HG02588 (cell line): ENCODE data around the gene LIPT2.
"Not testable (repeated sequence)": the region's sequence is repeated elsewhere in the genome, so short reads cannot be mapped to it uniquely, and the experiment has no call there.

ENCODE experiments used
- ATAC-seq: cut with Tn5 transposase; IDR thresholded peaks from one replicate; pipeline ENCODE4 v1.9.1; 2021; ENCODE audit warnings: mild to moderate bottlenecking, moderate library complexity; ENCODE audit not compliant: unreplicated experiment

Gene LIPT2

DNA sequence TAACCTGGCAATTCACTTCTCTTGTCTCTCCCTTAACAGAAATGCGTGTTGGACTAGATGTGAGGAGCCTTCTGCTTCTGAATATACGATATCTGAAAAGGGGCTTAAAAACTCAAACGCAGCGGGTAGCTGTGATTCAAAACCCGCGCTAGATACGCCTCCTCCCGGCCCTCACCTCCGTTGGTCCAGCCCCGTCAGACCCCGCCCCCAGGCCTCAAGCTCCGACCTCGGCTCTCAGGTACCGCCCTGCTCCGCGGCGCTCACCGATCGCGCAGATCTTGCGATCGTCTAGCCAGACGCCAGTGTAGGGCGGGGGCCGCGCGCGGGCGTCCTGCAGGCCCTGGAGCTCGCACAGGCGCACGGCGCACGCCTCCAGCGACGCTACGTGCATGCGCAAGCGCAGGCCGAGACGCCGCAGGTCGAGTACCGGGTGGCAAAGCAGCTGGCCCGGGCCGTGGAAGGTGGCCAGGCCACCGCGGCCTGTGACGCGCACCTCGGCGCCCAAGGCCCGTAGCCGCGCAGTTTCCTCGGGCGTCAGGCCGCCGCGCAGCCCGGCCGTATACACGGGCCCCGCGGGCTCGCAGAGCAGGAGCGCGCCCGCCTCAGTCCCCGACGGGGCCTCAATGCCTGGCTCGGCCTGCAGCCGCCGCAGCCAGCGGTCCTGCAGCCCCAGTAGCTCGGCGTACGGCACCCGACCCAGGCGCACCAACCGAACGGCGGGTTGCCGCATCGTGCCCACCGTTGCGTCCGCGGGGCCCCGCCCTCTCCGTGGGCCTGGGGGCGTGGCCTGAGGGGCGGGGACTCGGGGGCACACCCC, at the start of gene LIPT2:
Gene LIPT2 (minus strand): TSS at position 751 of the 817 bp plus-strand sequence. CDS start 21 bp downstream, at position 730.
- peak; percentile 95 for ATAC-seq

DNA sequence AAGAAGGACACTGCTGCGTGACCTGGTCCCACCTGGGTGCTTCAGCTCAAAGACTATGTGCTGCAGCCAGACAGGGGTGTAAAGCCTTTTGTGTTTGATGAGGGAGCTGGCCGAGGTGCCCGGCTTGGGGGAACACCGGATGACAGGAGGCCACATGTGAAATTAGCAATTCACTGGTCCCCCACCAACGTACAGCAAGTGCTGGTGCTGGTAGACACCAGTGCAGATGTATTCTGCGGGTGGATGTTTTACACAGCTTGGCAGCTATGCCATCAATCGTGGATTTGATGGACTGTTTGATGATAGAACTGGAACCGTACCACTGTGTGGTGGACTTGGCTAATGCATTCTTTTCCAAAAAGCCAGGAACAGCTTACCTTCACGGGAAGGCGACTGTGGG, 47.9 kb upstream of the LIPT2 start:
- no peak for ATAC-seq

DNA sequence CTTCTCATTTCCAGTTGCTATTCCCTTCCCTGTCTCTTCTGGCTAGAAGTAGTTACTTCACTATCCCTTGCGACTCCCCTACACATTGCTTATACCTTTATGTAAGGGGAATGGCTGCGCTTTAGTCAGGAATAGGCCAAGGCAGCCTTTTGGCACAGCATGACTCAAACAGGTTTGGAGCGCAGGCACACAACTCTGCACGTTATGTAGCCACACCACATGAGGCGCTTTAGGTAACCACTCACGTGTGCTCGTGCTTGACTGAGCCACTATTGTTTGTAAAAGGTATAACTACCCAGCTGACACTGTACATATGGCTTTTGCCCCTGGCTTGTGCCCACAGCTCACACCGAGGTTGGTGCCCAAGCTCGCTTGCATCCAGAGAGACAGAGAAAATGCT, 46.7 kb upstream of the LIPT2 start:
- ATAC-seq: no peak

DNA sequence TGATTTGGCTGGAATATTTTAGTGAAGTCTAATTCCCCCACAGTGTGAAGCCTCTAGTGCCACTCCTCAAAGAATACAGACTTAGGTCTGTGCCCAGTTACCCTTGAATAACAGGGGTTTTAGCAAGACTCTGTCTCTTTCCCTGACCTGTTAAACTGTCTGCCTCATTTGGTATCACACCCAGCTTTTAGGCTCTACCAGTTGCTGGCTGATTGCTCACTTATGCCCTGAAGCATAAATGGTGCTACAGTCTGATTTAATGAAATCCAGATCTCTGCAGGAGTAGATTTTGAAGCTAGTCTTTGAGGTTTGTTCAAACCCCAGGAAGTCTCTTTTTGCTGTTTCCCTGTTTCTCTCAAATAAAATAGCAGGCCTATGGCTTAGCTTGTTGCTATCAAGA, 45.2 kb upstream of the LIPT2 start:
- no peak for ATAC-seq

DNA sequence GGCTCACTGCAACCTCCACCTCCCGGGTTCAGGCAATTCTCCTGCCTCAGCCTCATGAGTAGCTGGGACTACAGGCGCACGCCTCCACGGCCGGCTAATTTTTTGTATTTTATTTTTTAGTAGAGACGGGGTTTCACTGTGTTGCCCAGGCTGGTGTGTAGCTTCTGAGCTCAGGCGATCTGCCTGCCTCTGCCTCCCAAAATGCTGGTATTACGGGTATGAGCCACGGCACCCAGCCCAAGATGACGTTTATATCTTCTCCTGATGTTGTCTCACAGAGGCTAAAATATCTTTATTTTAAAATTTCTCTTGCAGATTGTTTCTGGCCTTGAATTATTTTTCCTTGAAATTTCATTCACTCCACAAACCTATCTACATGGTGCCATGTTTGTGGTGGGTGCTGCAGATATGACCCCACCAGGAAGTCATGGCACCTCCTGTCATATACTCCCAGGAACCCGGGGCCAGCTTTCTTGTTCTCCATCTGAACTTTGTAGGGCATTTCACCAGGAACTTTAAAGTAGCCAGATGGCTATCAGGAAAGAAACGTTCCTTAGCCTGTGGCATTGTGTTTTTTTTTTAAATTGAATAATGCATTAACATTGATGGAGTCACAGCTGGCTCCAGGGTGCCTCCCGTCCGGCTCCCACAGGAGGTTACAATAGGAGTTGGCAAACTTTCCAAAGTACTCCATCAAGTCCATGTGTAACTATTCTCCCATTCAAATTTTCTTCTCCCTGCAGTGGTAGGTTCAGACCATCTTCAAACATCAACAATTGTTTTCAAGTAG, 42.0 kb upstream of the LIPT2 start:
- no peak for ATAC-seq

DNA sequence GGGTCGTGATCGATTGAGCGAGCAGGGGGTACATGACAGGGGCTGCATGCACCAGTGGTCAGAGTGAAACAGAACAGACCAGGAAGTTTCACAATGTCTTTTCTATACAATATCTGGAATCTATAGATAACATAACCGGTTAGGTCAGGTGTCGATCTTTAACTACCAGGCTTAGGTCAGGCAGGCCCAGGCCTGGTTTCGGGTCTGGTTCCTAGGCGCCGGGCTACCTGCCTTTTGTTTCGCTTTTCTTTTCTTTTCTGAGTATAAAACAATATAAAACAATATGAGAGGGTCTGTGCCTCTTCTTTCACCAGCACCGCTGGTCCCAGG, 41.4 kb upstream of the LIPT2 start:
- not testable (repeated sequence) for ATAC-seq

DNA sequence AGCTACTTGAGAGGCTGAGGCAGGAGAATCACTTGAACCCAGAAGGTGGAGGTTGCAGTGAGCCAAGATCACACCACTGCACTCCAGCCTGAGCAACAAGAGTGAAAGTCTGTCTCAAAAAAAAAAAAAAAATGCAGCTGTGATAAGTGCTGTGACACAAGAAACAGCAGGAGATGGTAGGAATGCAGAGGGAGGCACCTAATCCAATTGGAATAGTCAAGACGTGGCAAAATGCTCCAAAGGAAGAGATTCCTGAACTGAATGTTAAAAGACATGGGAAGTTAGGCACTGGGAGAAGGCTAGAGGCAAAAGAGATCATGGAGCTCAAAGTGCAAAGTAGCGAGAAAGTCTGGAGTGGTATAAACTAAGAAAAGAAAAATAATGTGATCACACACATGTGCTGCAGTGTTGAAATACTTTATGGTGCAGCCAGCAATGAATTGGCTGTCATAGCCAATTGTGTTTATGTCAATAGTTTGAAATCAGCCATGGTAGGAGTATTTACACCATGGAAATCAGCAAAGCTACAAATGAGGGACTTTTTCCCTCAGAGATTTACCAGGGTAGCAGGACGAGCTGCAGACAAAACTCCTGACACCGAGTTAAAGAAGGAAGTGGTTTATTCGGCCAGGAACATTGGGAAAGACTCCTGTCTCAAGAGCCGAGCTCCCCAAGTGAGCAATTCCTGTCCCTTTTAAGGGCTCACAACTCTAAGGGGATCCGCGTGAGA, 40.9 kb upstream of the LIPT2 start:
- no peak for ATAC-seq

DNA sequence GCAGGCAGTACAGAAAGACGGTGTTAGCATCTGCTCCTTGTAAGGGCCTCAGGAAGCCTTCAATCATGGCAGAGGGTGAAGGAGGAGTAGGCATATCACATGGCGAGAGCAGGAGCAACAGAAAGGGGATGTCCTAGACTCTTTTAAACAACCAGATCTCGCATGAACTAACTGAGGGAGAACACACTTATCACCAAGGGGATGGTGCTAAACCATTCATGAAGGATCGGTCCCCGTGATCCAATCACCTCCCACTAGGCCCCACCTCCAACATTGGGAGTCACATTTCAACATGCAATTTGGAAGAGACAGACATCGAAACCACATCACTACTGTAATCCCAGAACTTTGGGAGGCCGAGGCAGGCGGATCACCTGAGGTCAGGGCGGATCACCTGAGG, 39.9 kb upstream of the LIPT2 start:
- no peak for ATAC-seq

DNA sequence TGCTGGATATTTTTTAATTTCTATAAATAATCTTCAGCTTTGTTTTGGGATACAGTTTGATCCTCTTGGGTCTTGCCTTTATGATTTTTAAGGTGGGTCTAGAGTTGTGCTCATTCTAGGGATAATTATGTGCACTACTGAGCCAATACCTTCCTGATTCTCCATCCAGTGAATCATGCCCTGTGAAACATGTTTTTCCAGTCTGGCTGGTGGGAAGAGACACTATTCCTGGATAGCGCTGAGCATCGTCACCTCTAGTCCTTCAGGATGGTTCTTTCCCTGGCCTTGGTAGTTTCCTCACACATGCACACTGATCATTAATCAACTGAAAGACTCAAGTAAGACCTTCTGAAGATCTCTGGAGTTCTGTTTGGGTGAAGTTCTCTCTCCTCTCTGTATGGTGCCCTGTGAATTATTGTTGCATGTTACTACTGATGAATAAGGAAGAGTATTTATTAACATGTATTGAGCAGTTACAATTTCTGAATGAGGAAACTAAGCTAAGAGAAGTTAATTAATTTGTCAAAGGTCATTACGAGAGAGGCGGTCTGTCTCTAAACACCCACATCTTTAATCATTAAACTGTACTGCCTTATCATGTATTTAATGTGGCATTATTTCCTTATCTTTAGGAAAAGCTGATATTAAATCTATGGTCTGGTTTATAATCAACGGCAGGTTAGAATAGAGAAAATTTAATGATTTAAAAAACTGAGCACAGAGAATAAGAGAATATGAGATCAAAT, 39.1 kb upstream of the LIPT2 start:
- no peak for ATAC-seq

DNA sequence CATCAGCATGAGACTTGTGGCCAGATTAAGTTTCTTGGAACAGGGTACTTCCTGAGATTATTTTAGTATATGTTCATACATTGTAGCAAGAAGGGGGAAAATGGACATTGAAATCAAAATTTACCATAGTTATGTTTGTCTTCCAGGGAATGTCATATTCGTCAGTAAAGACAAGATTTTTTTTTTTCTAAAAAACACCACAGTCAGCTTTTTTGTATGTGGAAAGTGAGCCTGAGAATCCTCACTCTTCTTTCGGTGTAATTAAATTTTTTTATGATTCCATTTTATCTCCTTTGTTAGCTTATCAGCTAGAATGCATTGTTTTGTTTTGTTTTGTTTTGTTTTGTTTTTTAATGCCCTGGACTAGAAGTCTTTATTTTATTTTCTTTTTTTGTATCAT, 31.5 kb upstream of the LIPT2 start:
- ATAC-seq: no peak

DNA sequence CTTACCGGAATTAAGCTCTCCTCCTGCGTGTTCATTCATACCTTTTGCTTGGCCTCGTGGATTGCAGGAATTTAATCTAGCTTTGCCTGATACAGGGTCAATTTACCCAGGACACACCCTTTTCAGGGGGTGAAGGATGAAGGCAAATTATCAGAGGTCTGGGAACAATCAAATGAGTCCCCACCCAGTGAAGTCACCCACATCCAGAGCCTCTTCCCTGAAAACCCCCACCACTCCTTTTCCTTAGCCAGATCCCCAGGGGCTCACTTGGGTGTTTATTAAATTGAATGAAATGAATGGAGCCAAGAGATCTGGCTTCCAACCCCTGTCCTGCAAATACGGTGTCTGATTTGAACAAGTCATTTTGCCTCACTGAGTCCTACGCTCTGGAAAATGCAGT, 31.0 kb upstream of the LIPT2 start:
- no peak for ATAC-seq

DNA sequence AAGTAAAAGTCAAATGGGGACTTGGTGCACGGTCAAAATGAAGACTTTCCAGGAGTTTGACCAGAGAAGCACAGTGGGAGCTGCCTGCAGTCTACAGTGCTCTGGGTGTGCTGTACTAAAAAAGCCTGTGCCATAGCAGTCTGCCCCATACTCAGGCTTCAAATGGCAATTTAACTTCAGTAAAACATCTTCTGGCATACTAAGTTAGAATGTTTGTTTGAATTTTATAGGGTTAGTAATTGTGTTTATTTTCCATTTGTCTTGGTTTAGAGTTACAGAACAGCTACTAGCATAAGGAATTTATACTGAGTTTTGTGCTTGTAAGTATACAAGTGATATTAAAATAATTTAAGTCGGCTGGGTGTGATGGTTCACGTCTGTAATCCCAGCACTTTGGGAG, 29.3 kb upstream of the LIPT2 start:
- ATAC-seq: no peak

DNA sequence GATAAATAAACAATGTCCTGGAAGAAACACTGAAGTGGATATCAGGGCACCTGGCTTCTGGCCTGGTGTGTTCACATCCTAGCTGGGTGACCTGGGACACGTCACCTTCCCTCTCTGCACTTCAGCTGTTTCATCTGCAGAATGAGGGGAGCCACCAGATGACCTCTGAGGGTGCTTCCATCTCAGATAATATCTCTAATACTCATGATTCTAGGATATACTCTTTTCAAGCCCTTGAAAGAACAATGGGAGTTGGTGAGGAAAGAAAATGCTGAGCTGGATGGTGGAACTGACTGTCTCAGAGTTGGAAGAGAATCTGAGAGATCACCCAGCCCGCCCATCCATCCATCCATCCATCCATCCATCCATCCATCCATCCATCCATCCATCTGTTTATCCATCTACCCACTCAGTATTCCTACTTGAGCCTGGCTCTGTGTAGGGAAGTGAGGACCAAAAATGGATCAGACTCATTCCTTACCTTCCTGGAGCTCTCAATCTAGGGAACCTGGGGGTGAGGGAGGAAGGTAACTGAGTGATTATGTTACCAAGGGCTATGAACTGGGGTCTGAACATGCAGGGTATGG, 28.2 kb upstream of the LIPT2 start:
- no peak for ATAC-seq

DNA sequence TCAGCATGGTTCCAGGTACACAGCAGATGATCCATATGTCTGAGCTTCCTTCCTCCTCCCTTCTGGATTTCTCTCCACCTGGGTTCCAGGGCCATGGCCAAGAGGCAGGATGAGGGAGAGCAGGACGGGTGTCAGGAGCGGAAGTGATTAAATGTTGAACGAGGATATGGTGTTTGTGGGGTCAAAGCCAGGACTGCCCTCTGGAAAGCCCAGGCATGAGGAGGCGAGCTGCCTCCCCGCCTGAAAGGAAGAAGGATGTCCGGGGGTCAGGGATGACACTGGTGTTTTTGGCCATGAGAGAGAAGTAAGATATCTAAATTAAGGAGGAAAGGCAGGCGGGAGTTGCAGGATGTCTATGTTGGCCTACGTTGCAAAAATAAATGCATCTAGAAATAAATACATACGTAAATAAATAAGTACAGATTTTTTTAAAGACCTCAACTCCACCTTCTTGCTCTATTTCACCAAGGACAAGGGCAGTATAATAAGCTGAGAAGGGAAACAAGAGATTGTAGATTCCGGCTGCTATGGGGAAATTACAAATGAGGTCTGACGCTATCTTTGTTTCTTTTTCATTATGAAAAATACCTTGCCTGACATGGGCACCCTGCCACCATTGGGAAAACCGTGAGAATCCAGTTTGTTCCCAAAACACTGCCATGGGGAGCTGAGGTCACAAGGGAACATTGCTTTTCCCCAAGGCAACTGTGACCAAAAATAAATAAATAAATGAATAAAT, 27.6 kb upstream of the LIPT2 start:
- ATAC-seq: no peak

DNA sequence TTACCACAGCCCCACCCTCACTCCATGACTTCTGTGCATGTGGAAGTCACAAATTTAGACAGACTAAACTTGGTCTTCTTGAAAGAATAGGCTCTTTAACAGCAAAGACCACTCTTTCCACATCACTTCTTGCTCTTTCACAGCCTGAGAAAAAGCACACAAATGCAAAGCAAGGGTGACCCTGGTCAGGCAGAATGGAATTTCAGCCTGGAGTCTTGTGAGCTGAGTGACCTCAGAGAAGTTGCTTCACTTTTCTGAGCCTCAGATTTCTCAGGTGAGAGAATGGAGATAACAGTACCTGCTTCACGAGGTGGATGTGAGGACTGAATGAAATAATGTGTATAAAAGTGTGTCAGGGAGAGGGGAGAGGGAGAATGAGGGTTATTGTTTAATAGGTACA, 26.8 kb upstream of the LIPT2 start:
- no peak for ATAC-seq

DNA sequence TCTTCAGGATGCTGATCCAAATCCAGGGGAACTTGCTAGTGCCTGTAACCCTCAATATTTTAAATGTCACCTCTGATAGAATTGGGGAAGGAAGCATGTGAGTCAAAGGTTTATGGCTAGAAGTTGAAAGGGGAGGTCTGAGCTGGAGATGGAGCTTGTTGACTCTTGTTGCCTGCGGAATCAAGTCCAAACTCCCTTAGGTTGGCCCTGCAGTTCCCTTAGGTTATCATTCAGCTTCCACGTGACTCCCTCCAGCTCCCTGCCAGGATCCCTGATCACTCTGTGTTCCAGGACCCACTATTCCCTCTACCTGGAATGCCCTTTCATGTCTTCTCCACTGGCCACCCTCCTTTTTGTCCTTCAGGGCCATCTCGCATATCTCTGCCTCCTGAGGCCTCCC, 26.2 kb upstream of the LIPT2 start:
- ATAC-seq: no peak

DNA sequence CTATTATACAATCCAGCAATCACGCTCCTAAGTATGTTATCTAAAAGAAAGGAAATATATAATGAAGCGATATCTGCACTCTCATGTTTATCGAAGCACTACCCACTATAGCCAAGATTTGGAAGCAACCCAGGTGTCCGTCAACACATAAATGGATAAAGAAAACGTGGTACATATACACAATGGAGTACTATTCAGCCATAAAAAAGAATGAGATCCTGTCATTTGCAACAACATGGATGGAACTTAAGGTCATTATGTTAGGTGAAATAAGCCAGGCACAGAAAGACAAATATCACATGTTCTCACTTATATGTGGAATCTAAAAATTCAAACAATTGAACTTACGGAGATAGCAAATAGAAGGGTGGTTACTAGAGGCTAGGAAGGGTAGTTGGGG, 24.1 kb upstream of the LIPT2 start:
- not testable (repeated sequence) for ATAC-seq

DNA sequence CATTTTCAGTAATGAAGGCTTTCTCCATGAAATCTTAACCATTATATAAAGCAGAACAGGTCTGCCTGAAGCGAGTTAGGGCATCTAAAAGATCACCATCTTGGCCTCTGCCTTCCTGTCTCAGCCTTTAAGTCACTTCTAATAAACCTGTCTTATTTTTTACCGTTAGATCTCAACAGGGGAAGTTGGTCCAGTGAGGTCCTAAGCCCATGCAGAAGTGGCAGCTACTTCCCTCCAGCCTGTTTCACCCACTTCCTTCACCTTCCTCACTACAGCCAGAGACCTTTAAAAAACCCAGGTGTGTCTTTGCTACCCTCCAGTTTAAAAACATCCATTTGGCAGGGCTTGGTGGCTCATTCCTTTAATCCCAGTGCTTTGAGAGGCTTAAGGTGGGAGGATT, 14.1 kb upstream of the LIPT2 start:
- no peak for ATAC-seq

DNA sequence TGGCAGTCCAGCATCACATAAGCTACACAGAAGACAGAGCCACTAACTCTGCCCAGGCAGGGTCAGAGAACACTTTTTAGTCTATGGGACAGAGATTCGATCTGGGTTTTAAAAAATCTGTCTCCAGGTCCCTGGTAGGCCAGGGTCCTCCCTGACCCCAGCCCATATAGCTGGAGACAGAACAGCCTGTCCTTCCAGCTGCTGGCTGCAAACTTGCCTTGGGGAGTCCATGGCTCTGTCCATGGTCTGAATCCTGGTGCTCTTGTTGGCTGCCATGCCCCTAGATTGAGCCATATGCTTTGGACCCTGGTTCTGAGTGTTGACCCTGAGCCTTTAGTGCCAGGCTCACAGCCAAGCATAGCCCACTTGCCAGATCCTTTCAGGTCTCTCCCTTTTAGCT, 13.3 kb upstream of the LIPT2 start:
- no peak for ATAC-seq

DNA sequence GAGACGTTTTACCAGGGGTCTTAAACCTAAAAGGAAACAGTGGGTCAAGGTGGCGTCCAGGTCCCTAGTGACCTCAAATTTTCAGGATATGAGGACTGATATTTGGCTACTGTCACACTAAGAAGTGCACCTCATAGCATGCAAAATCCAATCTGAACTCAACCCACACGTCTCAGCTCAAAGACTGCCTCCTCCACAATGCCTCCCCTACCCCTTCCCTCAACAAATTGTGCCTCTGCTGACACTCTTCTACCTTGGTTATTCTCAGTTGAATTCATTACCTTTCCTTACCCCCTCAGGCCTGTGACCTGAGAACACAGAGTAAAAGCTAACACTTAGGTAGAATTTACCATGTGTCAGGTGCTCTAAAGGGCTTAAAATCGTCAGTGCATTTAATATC, 12.4 kb upstream of the LIPT2 start:
- ATAC-seq: no peak
